GM21619 (cell line): ENCODE data around the gene MLXIP.
A peak's percentile ranks its signal among the peaks of the same experiment; 100 is the strongest.

Source experiments
- ATAC-seq: cut with Tn5 transposase; IDR thresholded peaks from one replicate; pipeline ENCODE4 v1.9.1; 2021; ENCODE audit not compliant: unreplicated experiment

MLXIP gene

GRCh38 chr12:122079033-122079531 is 526 bp downstream of the MLXIP start:
- no peak for ATAC-seq

GRCh38 chr12:122079532-122080081 is 1.1 kb downstream of the MLXIP start:
- ATAC-seq = no peak

- ATAC-seq = no peak
Measured at GRCh38 chr12:122080149-122081082, 1.9 kb downstream of the MLXIP start.

- ATAC-seq = no peak
Measured at GRCh38 chr12:122081083-122081696, 2.6 kb downstream of the MLXIP start.

- peak; percentile 58 for ATAC-seq
Measured at GRCh38 chr12:122081697-122082221, 3.2 kb downstream of the MLXIP start.

GRCh38 chr12:122082621-122083356 is 4.2 kb downstream of the MLXIP start:
- ATAC-seq = no peak

GRCh38 chr12:122084857-122085405 is 6.4 kb downstream of the MLXIP start:
- no peak for ATAC-seq

GRCh38 chr12:122085591-122085990 is 7.0 kb downstream of the MLXIP start:
- ATAC-seq = no peak

GRCh38 chr12:122086116-122086515 is 7.6 kb downstream of the MLXIP start:
- no peak for ATAC-seq

- no peak for ATAC-seq
Measured at GRCh38 chr12:122086641-122087285, 8.2 kb downstream of the MLXIP start.

GRCh38 chr12:122087431-122088178 is 9.0 kb downstream of the MLXIP start:
- ATAC-seq = no peak

GRCh38 chr12:122088179-122088810 is 9.7 kb downstream of the MLXIP start:
- ATAC-seq = no peak

- no peak for ATAC-seq
Measured at GRCh38 chr12:122089077-122089476, 10.5 kb downstream of the MLXIP start.

- ATAC-seq = no peak
Measured at GRCh38 chr12:122090759-122091515, 12.4 kb downstream of the MLXIP start.

GRCh38 chr12:122093098-122093883 is 14.7 kb downstream of the MLXIP start:
- ATAC-seq = no peak

- ATAC-seq = no peak
Measured at GRCh38 chr12:122094137-122094734, 15.7 kb downstream of the MLXIP start.
